WERI-Rb-1 (cell line): ENCODE data around the gene RRAGD.

Source experiments
- DNase-seq: peaks from one replicate; pipeline ENCODE4 v3.0.0-alpha.2; 2020
- H3K27ac ChIP-seq: fragments of 250-450 bp; sonication (Bioruptor Pico); 2 replicates; pipeline ENCODE4 v1.5.1; 2020; ENCODE audit warnings: mild to moderate bottlenecking, moderate library complexity
- H3K27me3 ChIP-seq: fragments of 250-450 bp; sonication (Bioruptor Pico); 2 replicates; pipeline ENCODE4 v1.5.1; 2021; ENCODE audit warnings: mild to moderate bottlenecking, low read depth, moderate library complexity; ENCODE audit not compliant: insufficient read depth, severe bottlenecking
- H3K36me3 ChIP-seq: fragments of 250-450 bp; sonication (Bioruptor Pico); 2 replicates; pipeline ENCODE4 v1.5.1; 2020; ENCODE audit warnings: mild to moderate bottlenecking, moderate library complexity
- H3K4me3 ChIP-seq: 2 replicates; pipeline ENCODE4 v1.5.1; 2011; ENCODE audit warnings: low read depth, mild to moderate bottlenecking, control low read depth, low read length
- H3K9me3 ChIP-seq: fragments of 250-450 bp; sonication (Bioruptor Pico); 2 replicates; pipeline ENCODE4 v1.5.1; 2021; ENCODE audit warnings: mild to moderate bottlenecking, moderate library complexity; ENCODE audit not compliant: severe bottlenecking
- CTCF ChIP-seq: IDR thresholded peaks from 2 replicates; pipeline ENCODE4 v1.5.1; 2011; ENCODE audit warnings: low read depth, mild to moderate bottlenecking, control low read depth, inconsistent platforms, low read length

RRAGD gene

GRCh38 chr6:89452281-89452680, 40.2 kb upstream of the RRAGD start:
- no peak overlapping the region for H3K27ac ChIP-seq
- H3K4me3 ChIP-seq = no peak overlapping the region
- peaks cover 5% of the 10 kb centered on the region for H3K9me3 ChIP-seq
- TF ChIP-seq CTCF = no peak
- H3K27me3 ChIP-seq = no peaks in the 10 kb centered on the region
- H3K36me3 ChIP-seq = no peaks in the 10 kb centered on the region
- no peak for DNase-seq

- no peak overlapping the region for H3K4me3 ChIP-seq
- TF ChIP-seq CTCF = no peak
Observed at GRCh38 chr6:89449193-89449592, 37.1 kb upstream of the RRAGD start.

GRCh38 chr6:89443658-89444057, 31.6 kb upstream of the RRAGD start:
- no peak for TF ChIP-seq CTCF
- Histone ChIP-seq H3K27me3 (no peaks in the 10 kb centered on the region), H3K27ac (no peak overlapping the region), H3K4me3 (no peak overlapping the region), H3K9me3 (no peaks in the 10 kb centered on the region), H3K36me3 (no peaks in the 10 kb centered on the region)
- no peak for DNase-seq

More at GRCh38 chr6:89449193-89449592, 37.1 kb upstream of the RRAGD start:
- no peak for DNase-seq
- H3K27me3 ChIP-seq = no peaks in the 10 kb centered on the region
- H3K9me3 ChIP-seq = no peaks in the 10 kb centered on the region
- H3K36me3 ChIP-seq = no peaks in the 10 kb centered on the region
- H3K27ac ChIP-seq = no peak overlapping the region

DNA sequence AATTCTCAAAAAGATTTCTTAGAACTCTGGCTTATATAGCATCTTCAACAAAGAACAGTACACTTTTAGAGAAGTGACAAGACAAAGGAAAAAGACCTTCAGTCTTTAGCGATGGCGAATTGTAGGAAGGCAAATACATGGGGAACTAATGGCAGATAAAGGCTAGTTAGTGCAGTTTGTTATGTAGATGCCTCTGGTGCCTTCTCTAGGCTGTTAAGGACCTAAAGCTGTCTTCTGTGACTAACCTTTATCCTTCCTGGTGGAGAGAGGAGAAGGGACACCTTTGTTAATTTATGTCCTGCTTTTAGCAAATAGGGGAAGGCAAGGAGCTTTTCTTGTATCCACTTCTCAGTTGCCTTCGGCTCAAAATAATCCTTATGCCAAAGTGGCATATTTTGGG, 28.1 kb upstream of the RRAGD start:
- Histone ChIP-seq H3K4me3 (no peak overlapping the region), H3K9me3 (no peaks in the 10 kb centered on the region), H3K27me3 (no peaks in the 10 kb centered on the region), H3K36me3 (no peaks in the 10 kb centered on the region), H3K27ac (no peak overlapping the region)
- DNase-seq = no peak
- TF ChIP-seq CTCF = no peak

GRCh38 chr6:89439014-89439413, 26.9 kb upstream of the RRAGD start:
- Histone ChIP-seq H3K27me3 (no peaks in the 10 kb centered on the region), H3K27ac (no peak overlapping the region), H3K36me3 (no peaks in the 10 kb centered on the region), H3K4me3 (no peak overlapping the region), H3K9me3 (no peaks in the 10 kb centered on the region)
- no peak for TF ChIP-seq CTCF
- DNase-seq = no peak

DNA sequence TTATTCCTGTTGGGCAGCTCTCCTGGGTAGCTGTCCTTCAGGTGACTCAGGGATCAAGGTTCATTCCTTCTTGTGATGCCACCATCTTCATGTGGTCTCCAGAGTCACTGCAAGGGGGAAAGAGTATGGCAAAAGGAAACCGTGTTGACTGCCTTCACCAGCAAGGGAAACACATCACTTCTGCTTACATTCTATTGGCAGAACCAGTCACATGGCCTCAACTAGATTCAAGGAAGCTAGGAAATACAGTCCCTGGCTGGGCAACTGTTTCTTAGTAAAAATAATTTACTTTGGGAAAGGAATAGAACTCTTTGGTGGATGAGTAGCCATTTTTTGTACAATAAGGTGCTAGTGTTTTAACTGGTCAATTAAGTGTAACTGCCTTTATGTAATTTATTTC, 26.2 kb upstream of the RRAGD start:
- no peak for DNase-seq
- Histone ChIP-seq H3K9me3 (no peaks in the 10 kb centered on the region), H3K27ac (no peak overlapping the region), H3K4me3 (no peak overlapping the region), H3K27me3 (no peaks in the 10 kb centered on the region), H3K36me3 (no peaks in the 10 kb centered on the region)
- no peak for TF ChIP-seq CTCF
